ENCODE data around the gene EEF1AKMT4.
A peak's percentile ranks its signal among the peaks of the same experiment; 100 is the strongest.

The EEF1AKMT4 gene

GRCh38 chr3:184227481-184227935 is 22.0 kb upstream of the EEF1AKMT4 start:
- Histone ChIP-seq H4K20me1 (ENCODE audit: insufficient read depth, low read length, poor library complexity, severe bottlenecking) (no peaks in the 10 kb centered on the region), H2AFZ (ENCODE audit: low read length) (no peak overlapping the region), H3K4me1 (ENCODE audit: insufficient read depth, low read length, poor library complexity, severe bottlenecking) (no peaks in the 10 kb centered on the region), H3K36me3 (ENCODE audit: insufficient read depth, low read length) (no peaks in the 10 kb centered on the region), H3K9me3 (ENCODE audit: insufficient read depth, low read depth, low read length) (no peaks in the 10 kb centered on the region), H3K9ac (ENCODE audit: low read depth, low read length, poor library complexity, severe bottlenecking) (no peak overlapping the region), H3K79me2 (ENCODE audit: insufficient read depth, low read length) (no peaks in the 10 kb centered on the region), H3K9me2 (replicated peaks; ENCODE audit: low read depth, low read length) (no peaks in the 10 kb centered on the region), H3K4me3 (ENCODE audit: low read length, poor library complexity, severe bottlenecking) (no peak overlapping the region), H3F3A (ENCODE audit: low read depth) (no peaks in the 10 kb centered on the region), H3K4me2 (ENCODE audit: low read depth, low read length, poor library complexity, severe bottlenecking) (no peak overlapping the region), H3K27me3 (ENCODE audit: insufficient read depth, low read length, poor library complexity, severe bottlenecking) (no peaks in the 10 kb centered on the region)
- TF ChIP-seq EZH2phosphoT487 (IDR thresholded peaks at IDR 0.05; ENCODE audit: borderline replicate concordance) (no peak), CTCF (conservative IDR thresholded peaks at IDR 0.05; ENCODE audit: low read length) (peak; percentile 85)

DNA sequence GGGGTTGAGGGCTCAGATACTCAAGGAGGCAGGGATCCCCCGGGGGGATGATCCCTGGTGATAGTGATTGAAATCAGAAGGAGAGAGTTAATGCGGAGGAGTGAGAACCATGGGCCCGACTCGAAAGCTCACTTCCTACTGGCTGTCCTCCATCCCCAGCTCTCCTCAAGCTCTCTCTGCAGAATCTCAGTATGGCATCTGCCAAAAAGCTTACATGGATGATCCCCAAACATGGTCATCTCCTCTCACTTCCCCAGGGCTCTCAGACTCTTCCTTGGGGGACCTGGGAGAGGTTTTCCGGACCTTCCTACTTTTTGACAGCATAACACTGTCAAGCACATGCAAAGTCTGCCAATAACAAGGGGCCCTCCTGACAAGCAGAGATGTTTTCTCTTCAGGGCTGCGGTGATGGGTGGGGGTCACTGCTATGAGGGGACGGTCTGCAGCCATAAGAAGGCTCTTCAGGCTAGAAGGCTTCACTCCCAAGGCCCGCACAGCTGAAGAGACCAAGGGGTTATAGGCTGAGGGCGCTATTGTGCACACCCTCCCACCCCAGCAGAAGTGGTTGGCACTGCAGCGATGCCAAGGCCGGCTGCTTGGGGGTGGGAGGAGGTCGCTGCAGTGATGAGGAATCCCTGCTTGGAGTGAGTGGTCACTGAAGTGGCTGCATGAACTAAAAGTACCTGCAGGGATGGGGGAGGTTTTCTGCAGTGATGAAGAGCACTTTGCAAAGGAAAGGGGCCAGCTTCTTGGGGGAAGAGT is 20.9 kb upstream of the EEF1AKMT4 start:
- H3K79me2 ChIP-seq (ENCODE audit: insufficient read depth, low read length) = no peaks in the 10 kb centered on the region
- no peaks in the 10 kb centered on the region for H3K4me1 ChIP-seq (ENCODE audit: insufficient read depth, low read length, poor library complexity, severe bottlenecking)
- H3K4me2 ChIP-seq (ENCODE audit: low read depth, low read length, poor library complexity, severe bottlenecking) = peak overlapping the region; percentile 81
- H3K9me3 ChIP-seq (ENCODE audit: insufficient read depth, low read depth, low read length) = no peaks in the 10 kb centered on the region
- H4K20me1 ChIP-seq (ENCODE audit: insufficient read depth, low read length, poor library complexity, severe bottlenecking) = no peaks in the 10 kb centered on the region
- TF ChIP-seq EZH2phosphoT487 (IDR thresholded peaks at IDR 0.05; ENCODE audit: borderline replicate concordance) = no peak
- TF ChIP-seq CTCF (conservative IDR thresholded peaks at IDR 0.05; ENCODE audit: low read length) = peak; percentile 36
- peak overlapping the region; percentile 72 for H3K4me3 ChIP-seq (ENCODE audit: low read length, poor library complexity, severe bottlenecking)
- H3F3A ChIP-seq (ENCODE audit: low read depth) = no peaks in the 10 kb centered on the region
- H3K9me2 ChIP-seq (replicated peaks; ENCODE audit: low read depth, low read length) = no peaks in the 10 kb centered on the region
- no peaks in the 10 kb centered on the region for H3K36me3 ChIP-seq (ENCODE audit: insufficient read depth, low read length)
- H3K27me3 ChIP-seq (ENCODE audit: insufficient read depth, low read length, poor library complexity, severe bottlenecking) = no peaks in the 10 kb centered on the region
- peak overlapping the region; percentile 91 for H2AFZ ChIP-seq (ENCODE audit: low read length)
- no peak overlapping the region for H3K9ac ChIP-seq (ENCODE audit: low read depth, low read length, poor library complexity, severe bottlenecking)

GRCh38 chr3:184229394-184230080 is 19.9 kb upstream of the EEF1AKMT4 start, which contains the start of gene VWA5B2:
VWA5B2 (plus strand) TSS chr3:184229585; CDS start chr3:184230529, 944 bp downstream.
- H3K9ac ChIP-seq (ENCODE audit: low read depth, low read length, poor library complexity, severe bottlenecking) = peak within 1 kb of the TSS; percentile 11
- H3F3A ChIP-seq (ENCODE audit: low read depth) = no peaks in the 10 kb centered on the region
- no peaks in the 10 kb centered on the region for H3K79me2 ChIP-seq (ENCODE audit: insufficient read depth, low read length)
- TF ChIP-seq CTCF (conservative IDR thresholded peaks at IDR 0.05; ENCODE audit: low read length) (0 out of 2 replicates have a peak, but pooled peaks have one; percentile 29), EZH2phosphoT487 (IDR thresholded peaks at IDR 0.05; ENCODE audit: borderline replicate concordance) (no peak)
- H3K4me3 ChIP-seq (ENCODE audit: low read length, poor library complexity, severe bottlenecking) = peak within 1 kb of the TSS; percentile 72
- no peaks in the 10 kb centered on the region for H3K9me2 ChIP-seq (replicated peaks; ENCODE audit: low read depth, low read length)
- H3K4me2 ChIP-seq (ENCODE audit: low read depth, low read length, poor library complexity, severe bottlenecking) = peak within 1 kb of the TSS; percentile 81
- no peaks in the 10 kb centered on the region for H3K4me1 ChIP-seq (ENCODE audit: insufficient read depth, low read length, poor library complexity, severe bottlenecking)
- no peaks in the 10 kb centered on the region for H3K27me3 ChIP-seq (ENCODE audit: insufficient read depth, low read length, poor library complexity, severe bottlenecking)
- H3K36me3 ChIP-seq (ENCODE audit: insufficient read depth, low read length) = no peaks in the 10 kb centered on the region
- H3K9me3 ChIP-seq (ENCODE audit: insufficient read depth, low read depth, low read length) = no peaks in the 10 kb centered on the region
- H4K20me1 ChIP-seq (ENCODE audit: insufficient read depth, low read length, poor library complexity, severe bottlenecking) = no peaks in the 10 kb centered on the region
- H2AFZ ChIP-seq (ENCODE audit: low read length) = peak within 1 kb of the TSS; percentile 91

Measured in Loucy (cell line).